Measurements from ENCODE around the gene ZBTB7B.

Gene ZBTB7B

GRCh38 chr1:155040358-155041093 lies 37.9 kb downstream of the ZBTB7B start:
- DNase-seq = no peak

- no peak for DNase-seq
These were observed 40.2 kb downstream of the ZBTB7B start for GRCh38 chr1:155042789-155043188.

- no peak for DNase-seq
These were observed 40.7 kb downstream of the ZBTB7B start for GRCh38 chr1:155043301-155043702.

- no peak for DNase-seq
These were observed 41.2 kb downstream of the ZBTB7B start for GRCh38 chr1:155043793-155044192.

GRCh38 chr1:155044365-155044764 lies 41.8 kb downstream of the ZBTB7B start:
- no peak for DNase-seq

GRCh38 chr1:155044812-155045657 lies 42.4 kb downstream of the ZBTB7B start:
- peak; percentile 69 for DNase-seq

GRCh38 chr1:155048449-155049334 lies 46.1 kb downstream of the ZBTB7B start:
- DNase-seq = no peak

GRCh38 chr1:155049651-155050559 lies 47.3 kb downstream of the ZBTB7B start:
- no peak for DNase-seq

GRCh38 chr1:155050560-155051341 lies 48.1 kb downstream of the ZBTB7B start, which contains the start of gene ADAM15:
ADAM15 (plus strand) TSS chr1:155051316; CDS start chr1:155051387, 71 bp downstream.
- DNase-seq = peak; percentile 91

GRCh38 chr1:155051342-155051776 lies 48.8 kb downstream of the ZBTB7B start:
- no peak for DNase-seq

GRCh38 chr1:155051777-155052398 lies 49.3 kb downstream of the ZBTB7B start:
- DNase-seq = peak; percentile 69

GRCh38 chr1:155052439-155053395 lies 50.1 kb downstream of the ZBTB7B start:
- DNase-seq = no peak

GRCh38 chr1:155053531-155054105 lies 51.0 kb downstream of the ZBTB7B start:
- no peak for DNase-seq

- DNase-seq = no peak
These were observed 54.5 kb downstream of the ZBTB7B start for GRCh38 chr1:155057104-155057503.

- DNase-seq = no peak
These were observed 55.2 kb downstream of the ZBTB7B start for GRCh38 chr1:155057788-155058211.

GRCh38 chr1:155060736-155061135 lies 58.1 kb downstream of the ZBTB7B start:
- DNase-seq = no peak

GRCh38 chr1:155061381-155062150 lies 59.0 kb downstream of the ZBTB7B start:
- peak; percentile 92 for DNase-seq

- DNase-seq = no peak
These were observed 59.6 kb downstream of the ZBTB7B start for GRCh38 chr1:155062151-155062686.

Data from right forelimb (tissue), 1 donor.